ENCODE data around the gene CCNF. TPM values are rescaled to one million over a fixed set of nuclear protein-coding genes. Genes with fewer than 3 reads are reported as not detected.
"Not testable (repeated sequence)": the region's sequence is repeated elsewhere in the genome, so short reads cannot be mapped to it uniquely, and the experiment has no call there.

The CCNF gene
- total RNA-seq, 1 donor from 2014 or later: 27.8 TPM

GRCh38 chr16:2436110-2436509 is 6.9 kb downstream of the CCNF start:
- Mint-ChIP-seq H3K27ac (no peak overlapping the region), H3K4me3 (ENCODE audit: low read depth) (no peak overlapping the region), H3K4me1 (ENCODE audit: low read depth) (no peaks in the 10 kb centered on the region), H3K36me3 (ENCODE audit: insufficient read depth) (peaks cover 18% of the 10 kb centered on the region), H3K9me3 (ENCODE audit: low read depth) (no peaks in the 10 kb centered on the region), H3K27me3 (no peaks in the 10 kb centered on the region)
- no peak for DNase-seq (ENCODE audit: low spot score, unreplicated experiment)
- no peak for TF ChIP-seq CTCF (IDR thresholded peaks at IDR 0.05; ENCODE audit: unreplicated experiment)

- DNase-seq (ENCODE audit: low spot score, unreplicated experiment): no peak
Observed at GRCh38 chr16:2437032-2437790, 8.0 kb downstream of the CCNF start.

GRCh38 chr16:2438121-2438520 is 8.9 kb downstream of the CCNF start:
- no peak for DNase-seq (ENCODE audit: low spot score, unreplicated experiment)
- H3K36me3 Mint-ChIP-seq (ENCODE audit: insufficient read depth): peaks cover 16% of the 10 kb centered on the region
- TF ChIP-seq CTCF (IDR thresholded peaks at IDR 0.05; ENCODE audit: unreplicated experiment): no peak
- H3K4me3 Mint-ChIP-seq (ENCODE audit: low read depth): no peak overlapping the region
- H3K27ac Mint-ChIP-seq: no peak overlapping the region
- no peaks in the 10 kb centered on the region for H3K27me3 Mint-ChIP-seq
- no peaks in the 10 kb centered on the region for H3K9me3 Mint-ChIP-seq (ENCODE audit: low read depth)
- H3K4me1 Mint-ChIP-seq (ENCODE audit: low read depth): no peaks in the 10 kb centered on the region

More at GRCh38 chr16:2437032-2437790, 8.0 kb downstream of the CCNF start:
- peaks cover 18% of the 10 kb centered on the region for H3K36me3 Mint-ChIP-seq (ENCODE audit: insufficient read depth)
- H3K4me3 Mint-ChIP-seq (ENCODE audit: low read depth): no peak overlapping the region
- no peaks in the 10 kb centered on the region for H3K27me3 Mint-ChIP-seq
- H3K27ac Mint-ChIP-seq: no peak overlapping the region
- no peaks in the 10 kb centered on the region for H3K9me3 Mint-ChIP-seq (ENCODE audit: low read depth)
- H3K4me1 Mint-ChIP-seq (ENCODE audit: low read depth): no peaks in the 10 kb centered on the region
- no peak for TF ChIP-seq CTCF (IDR thresholded peaks at IDR 0.05; ENCODE audit: unreplicated experiment)

GRCh38 chr16:2439598-2439997 is 10.4 kb downstream of the CCNF start:
- TF ChIP-seq CTCF (IDR thresholded peaks at IDR 0.05; ENCODE audit: unreplicated experiment): no peak
- H3K36me3 Mint-ChIP-seq (ENCODE audit: insufficient read depth): peaks cover 14% of the 10 kb centered on the region
- no peaks in the 10 kb centered on the region for H3K4me1 Mint-ChIP-seq (ENCODE audit: low read depth)
- H3K9me3 Mint-ChIP-seq (ENCODE audit: low read depth): no peaks in the 10 kb centered on the region
- H3K27ac Mint-ChIP-seq: peak overlapping the region; percentile 57
- no peaks in the 10 kb centered on the region for H3K27me3 Mint-ChIP-seq
- H3K4me3 Mint-ChIP-seq (ENCODE audit: low read depth): no peak overlapping the region
- DNase-seq (ENCODE audit: low spot score, unreplicated experiment): no peak

- H3K4me3 Mint-ChIP-seq (ENCODE audit: low read depth); H3K4me1 Mint-ChIP-seq (ENCODE audit: low read depth); H3K27ac Mint-ChIP-seq; H3K9me3 Mint-ChIP-seq (ENCODE audit: low read depth); H3K27me3 Mint-ChIP-seq; DNase-seq (ENCODE audit: low spot score, unreplicated experiment): not testable (repeated sequence)
- H3K36me3 Mint-ChIP-seq (ENCODE audit: insufficient read depth): peaks cover 18% of the 10 kb centered on the region
Observed at GRCh38 chr16:2441143-2441804, 12.0 kb downstream of the CCNF start.
